ENCODE data around the gene U2AF1L4.

DNA sequence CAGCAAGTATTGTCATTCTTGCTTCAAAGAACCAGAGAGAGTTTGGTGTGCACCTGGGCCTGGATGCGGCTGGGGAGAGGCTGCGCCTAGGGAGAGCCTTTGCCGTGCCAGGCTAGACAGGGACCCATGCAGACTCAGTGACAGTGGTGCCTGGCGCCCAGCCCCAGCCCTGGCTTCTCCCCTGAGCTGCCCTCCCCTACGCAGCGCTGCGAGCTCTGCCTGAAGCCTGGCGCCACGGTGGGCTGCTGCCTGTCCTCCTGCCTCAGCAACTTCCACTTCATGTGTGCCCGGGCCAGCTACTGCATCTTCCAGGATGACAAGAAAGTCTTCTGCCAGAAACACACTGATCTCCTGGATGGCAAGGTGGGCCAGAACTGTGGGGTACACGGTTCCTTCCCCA lies 15.5 kb downstream of the U2AF1L4 start:
- TF ChIP-seq, protein P1, sequence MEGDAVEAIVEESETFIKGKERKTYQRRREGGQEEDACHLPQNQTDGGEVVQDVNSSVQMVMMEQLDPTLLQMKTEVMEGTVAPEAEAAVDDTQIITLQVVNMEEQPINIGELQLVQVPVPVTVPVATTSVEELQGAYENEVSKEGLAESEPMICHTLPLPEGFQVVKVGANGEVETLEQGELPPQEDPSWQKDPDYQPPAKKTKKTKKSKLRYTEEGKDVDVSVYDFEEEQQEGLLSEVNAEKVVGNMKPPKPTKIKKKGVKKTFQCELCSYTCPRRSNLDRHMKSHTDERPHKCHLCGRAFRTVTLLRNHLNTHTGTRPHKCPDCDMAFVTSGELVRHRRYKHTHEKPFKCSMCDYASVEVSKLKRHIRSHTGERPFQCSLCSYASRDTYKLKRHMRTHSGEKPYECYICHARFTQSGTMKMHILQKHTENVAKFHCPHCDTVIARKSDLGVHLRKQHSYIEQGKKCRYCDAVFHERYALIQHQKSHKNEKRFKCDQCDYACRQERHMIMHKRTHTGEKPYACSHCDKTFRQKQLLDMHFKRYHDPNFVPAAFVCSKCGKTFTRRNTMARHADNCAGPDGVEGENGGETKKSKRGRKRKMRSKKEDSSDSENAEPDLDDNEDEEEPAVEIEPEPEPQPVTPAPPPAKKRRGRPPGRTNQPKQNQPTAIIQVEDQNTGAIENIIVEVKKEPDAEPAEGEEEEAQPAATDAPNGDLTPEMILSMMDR (IDR thresholded peaks at IDR 0.05) = no peak
- no peak for TF ChIP-seq POLR2A (IDR thresholded peaks at IDR 0.05)
